Ishikawa (cell line): ENCODE data around the gene BMPR1A.

Experiments used
- CEBPB ChIP-seq: IDR thresholded peaks from 2 replicates; pipeline ENCODE4 v1.6.1; 2012
- CREB1 ChIP-seq: IDR thresholded peaks from 2 replicates; pipeline ENCODE4 v1.6.1; 2012; ENCODE audit warnings: low read depth
- EGR1 ChIP-seq: IDR thresholded peaks from 2 replicates; pipeline ENCODE4 v1.6.1; 2012
- EP300 ChIP-seq: IDR thresholded peaks from 2 replicates; pipeline ENCODE4 v1.6.1; 2012; ENCODE audit warnings: borderline replicate concordance
- FOXM1 ChIP-seq: IDR thresholded peaks from 2 replicates; pipeline ENCODE4 v1.6.1; 2012; ENCODE audit warnings: low read depth, borderline replicate concordance
- NFIC ChIP-seq: IDR thresholded peaks from 2 replicates; pipeline ENCODE4 v1.6.1; 2012
- RAD21 ChIP-seq: IDR thresholded peaks from 2 replicates; pipeline ENCODE4 v1.6.1; 2012; ENCODE audit warnings: low read depth
- TAF1 ChIP-seq: IDR thresholded peaks from 2 replicates; pipeline ENCODE4 v1.6.1; 2012; ENCODE audit warnings: low read depth, mild to moderate bottlenecking
- TCF12 ChIP-seq: IDR thresholded peaks from 2 replicates; pipeline ENCODE4 v1.6.1; 2012; ENCODE audit warnings: low read depth
- TEAD4 ChIP-seq: IDR thresholded peaks from 2 replicates; pipeline ENCODE4 v1.6.1; 2012
- YY1 ChIP-seq: IDR thresholded peaks from 2 replicates; pipeline ENCODE4 v1.6.1; 2012; ENCODE audit warnings: low read depth
- ZBTB7A ChIP-seq: IDR thresholded peaks from 2 replicates; pipeline ENCODE4 v1.6.1; 2012; ENCODE audit warnings: low read depth
- TF ChIP-seq, protein P1 (sequence below): IDR thresholded peaks from 2 replicates; pipeline ENCODE4 v1.6.1; 2012
- TF ChIP-seq, protein P2 (sequence below): IDR thresholded peaks from 2 replicates; pipeline ENCODE4 v1.6.1; 2012
- TF ChIP-seq, protein P3 (sequence below): IDR thresholded peaks from 2 replicates; pipeline ENCODE4 v1.6.1; 2012; ENCODE audit warnings: low read depth, mild to moderate bottlenecking

Gene BMPR1A

DNA sequence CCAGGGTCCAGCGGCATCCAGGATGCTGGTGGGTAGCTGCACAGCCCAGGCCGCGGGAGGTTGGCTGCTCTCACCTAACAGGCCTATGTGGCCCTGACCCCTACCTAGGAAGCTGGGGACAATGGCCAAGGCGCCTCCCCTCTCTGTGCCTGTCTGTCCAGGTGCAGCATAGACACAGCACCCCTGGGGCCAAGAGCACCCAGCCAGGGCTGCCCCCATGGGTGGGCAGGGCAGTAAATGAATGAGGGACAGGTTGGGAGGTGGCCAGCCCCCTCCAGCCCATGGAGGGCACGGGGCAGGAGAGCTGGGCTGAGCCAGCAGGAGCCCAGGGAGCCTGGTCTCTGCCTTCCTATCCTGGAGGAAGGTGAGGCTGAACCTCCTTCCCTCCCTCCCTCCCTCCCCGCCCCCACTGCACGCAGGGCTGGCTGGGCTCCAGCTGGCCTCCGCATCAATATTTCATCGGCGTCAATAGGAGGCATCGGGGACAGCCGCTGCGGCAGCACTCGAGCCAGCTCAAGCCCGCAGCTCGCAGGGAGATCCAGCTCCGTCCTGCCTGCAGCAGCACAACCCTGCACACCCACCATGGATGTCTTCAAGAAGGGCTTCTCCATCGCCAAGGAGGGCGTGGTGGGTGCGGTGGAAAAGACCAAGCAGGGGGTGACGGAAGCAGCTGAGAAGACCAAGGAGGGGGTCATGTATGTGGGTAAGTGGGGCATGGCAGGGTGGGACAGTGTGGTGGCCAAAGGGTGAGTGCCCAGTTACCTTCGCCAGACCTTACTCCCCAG, 201.9 kb downstream of the BMPR1A start, which contains the start of gene SNCG:
SNCG (plus strand) TSS at position 484 of the 785 bp plus-strand sequence; CDS start at position 583, 99 bp downstream.
- TF ChIP-seq RAD21 (no peak), TCF12 (no peak), ZBTB7A (no peak)

DNA sequence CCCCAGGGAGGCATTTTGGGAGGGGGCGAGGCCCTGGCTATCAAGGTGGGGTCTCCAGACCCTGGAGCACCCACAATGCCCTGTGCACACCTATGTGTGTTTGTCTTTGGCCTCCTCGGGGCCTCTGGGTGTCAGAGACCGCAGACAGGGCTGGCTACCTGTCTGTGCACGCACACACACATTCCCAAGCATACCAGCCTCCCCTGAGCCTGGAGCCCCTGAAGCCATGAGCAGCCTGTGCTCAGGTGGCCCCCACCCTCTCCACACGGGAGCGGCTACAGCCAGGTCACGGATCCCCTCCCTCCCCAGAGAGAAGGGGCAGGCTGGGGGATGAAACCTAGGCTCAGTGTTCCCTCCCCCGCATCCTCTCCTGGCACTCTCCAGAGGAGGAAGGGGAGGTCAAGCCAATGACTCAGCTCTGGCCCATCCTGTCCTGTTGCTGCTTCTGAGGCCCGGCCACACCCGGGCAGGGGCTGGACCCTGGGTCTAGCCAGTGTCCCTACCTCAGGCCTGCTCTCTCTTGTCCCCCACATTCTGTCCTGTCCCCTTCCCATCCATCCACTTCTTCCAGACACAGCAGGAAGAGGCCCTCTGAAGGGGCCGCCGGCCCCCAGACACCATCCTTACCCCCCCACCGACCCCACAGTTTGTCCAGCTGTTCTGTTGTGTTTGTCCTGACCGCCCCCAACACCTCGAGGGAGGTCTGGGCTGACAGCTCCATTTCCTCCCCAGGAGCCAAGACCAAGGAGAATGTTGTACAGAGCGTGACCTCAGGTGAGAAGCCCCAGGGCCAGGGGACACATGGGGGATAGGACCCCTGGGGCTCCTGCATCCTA, 202.7 kb downstream of the BMPR1A start:
- TF ChIP-seq TEAD4 (no peak), ZBTB7A (peak; percentile 58)

DNA sequence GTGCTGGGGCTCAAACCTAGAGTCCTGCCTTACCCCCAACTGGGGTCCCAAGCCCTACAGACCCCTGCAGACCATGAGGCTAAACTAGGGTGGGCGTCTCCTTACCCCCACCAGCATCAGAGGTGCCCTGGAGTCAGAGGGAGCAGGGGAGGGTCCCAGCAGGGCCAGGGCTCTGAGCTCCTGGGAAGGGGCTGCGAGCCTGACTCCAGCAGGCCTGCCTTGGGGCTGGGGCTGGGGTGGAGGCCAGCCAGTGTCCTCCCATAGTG, 203.3 kb downstream of the BMPR1A start:
- TF ChIP-seq FOXM1: no peak
- TF ChIP-seq CREB1: no peak
- no peak for TF ChIP-seq TEAD4
- TF ChIP-seq RAD21: no peak
- TF ChIP-seq EGR1: no peak
- TF ChIP-seq TCF12: no peak
- TF ChIP-seq TAF1: no peak
- TF ChIP-seq, protein P1, sequence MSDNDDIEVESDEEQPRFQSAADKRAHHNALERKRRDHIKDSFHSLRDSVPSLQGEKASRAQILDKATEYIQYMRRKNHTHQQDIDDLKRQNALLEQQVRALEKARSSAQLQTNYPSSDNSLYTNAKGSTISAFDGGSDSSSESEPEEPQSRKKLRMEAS: no peak
- no peak for TF ChIP-seq CEBPB
- no peak for TF ChIP-seq ZBTB7A
- TF ChIP-seq, protein P2, sequence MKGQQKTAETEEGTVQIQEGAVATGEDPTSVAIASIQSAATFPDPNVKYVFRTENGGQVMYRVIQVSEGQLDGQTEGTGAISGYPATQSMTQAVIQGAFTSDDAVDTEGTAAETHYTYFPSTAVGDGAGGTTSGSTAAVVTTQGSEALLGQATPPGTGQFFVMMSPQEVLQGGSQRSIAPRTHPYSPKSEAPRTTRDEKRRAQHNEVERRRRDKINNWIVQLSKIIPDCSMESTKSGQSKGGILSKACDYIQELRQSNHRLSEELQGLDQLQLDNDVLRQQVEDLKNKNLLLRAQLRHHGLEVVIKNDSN: no peak
- TF ChIP-seq, protein P3, sequence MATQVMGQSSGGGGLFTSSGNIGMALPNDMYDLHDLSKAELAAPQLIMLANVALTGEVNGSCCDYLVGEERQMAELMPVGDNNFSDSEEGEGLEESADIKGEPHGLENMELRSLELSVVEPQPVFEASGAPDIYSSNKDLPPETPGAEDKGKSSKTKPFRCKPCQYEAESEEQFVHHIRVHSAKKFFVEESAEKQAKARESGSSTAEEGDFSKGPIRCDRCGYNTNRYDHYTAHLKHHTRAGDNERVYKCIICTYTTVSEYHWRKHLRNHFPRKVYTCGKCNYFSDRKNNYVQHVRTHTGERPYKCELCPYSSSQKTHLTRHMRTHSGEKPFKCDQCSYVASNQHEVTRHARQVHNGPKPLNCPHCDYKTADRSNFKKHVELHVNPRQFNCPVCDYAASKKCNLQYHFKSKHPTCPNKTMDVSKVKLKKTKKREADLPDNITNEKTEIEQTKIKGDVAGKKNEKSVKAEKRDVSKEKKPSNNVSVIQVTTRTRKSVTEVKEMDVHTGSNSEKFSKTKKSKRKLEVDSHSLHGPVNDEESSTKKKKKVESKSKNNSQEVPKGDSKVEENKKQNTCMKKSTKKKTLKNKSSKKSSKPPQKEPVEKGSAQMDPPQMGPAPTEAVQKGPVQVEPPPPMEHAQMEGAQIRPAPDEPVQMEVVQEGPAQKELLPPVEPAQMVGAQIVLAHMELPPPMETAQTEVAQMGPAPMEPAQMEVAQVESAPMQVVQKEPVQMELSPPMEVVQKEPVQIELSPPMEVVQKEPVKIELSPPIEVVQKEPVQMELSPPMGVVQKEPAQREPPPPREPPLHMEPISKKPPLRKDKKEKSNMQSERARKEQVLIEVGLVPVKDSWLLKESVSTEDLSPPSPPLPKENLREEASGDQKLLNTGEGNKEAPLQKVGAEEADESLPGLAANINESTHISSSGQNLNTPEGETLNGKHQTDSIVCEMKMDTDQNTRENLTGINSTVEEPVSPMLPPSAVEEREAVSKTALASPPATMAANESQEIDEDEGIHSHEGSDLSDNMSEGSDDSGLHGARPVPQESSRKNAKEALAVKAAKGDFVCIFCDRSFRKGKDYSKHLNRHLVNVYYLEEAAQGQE: no peak
- no peak for TF ChIP-seq NFIC
- no peak for TF ChIP-seq YY1
- no peak for TF ChIP-seq EP300

DNA sequence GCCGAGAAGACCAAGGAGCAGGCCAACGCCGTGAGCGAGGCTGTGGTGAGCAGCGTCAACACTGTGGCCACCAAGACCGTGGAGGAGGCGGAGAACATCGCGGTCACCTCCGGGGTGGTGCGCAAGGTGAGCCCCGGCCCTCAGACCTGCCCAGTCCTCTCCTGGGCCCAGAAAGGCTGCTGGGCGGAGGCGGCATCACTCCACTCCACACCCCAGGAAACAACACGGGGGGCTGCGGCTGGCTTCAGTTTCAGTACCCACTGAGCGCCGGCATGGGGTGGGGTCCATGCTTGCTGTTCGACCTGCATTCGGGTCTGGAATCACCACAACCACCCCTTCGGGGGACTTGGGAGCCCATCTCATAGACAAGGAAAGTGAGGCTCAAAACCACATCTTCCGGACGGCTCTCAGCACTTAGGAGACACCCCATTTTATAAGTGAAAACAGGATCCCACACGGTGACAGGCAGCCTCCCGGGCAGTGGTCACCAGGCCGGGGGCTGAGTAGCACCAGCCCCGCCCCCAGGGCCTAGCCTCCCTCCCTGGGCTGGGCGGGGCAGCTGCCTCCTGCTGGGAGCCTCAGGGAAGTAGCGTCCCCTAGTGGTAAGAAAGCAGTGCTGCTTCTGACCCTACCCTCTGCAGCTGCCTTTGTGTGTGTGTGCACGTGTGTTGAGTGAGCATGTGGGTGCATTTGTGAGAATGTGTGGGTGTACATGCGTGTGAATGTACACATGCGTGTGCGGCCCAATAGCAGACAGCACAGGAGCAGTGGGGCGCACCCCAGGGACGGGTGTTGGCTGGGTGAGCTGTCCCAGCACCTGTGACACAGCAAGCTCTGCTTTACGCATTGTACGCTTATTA, 203.8 kb downstream of the BMPR1A start:
- TF ChIP-seq CEBPB (no peak), YY1 (no peak), FOXM1 (no peak), RAD21 (peak; percentile 86), TEAD4 (no peak), TAF1 (no peak), CREB1 (no peak), TCF12 (no peak), EP300 (no peak), ZBTB7A (peak; percentile 44; the same call in 1 of the 2 replicates)
- TF ChIP-seq, protein P3: no peak
- TF ChIP-seq, protein P1: peak; percentile 67; the same call in 1 of the 2 replicates
- TF ChIP-seq, protein P2: 0 out of 2 replicates have a peak, but pooled peaks have one; percentile 19

DNA sequence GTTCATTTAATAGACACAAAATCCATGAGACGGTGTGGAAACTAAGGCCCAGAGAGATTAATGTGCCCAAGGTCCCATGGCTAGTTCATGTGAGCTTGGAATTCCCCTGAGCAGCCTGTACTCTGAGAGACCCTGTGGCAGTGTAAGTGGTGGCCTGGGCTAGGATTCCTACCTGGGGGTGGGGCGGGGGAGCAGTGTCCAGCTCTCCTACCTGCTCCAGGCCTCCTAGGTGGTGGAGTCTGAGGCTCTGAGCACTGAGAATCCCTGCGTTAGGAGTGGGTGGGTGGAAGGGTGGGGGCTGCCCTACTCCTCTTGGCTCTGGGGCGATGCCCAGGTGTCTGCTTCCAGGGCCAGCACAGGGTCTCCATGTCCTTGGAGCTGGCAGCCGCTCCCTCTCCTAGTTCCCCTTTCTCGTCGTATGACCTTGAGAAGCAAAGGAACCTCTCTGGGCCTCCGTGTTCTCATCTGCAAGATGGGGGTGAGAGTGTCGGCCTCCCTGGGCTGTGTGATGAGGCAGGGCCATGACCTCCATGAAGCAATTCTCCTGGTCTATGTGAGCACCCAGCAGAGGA, 204.5 kb downstream of the BMPR1A start:
- TF ChIP-seq TEAD4: no peak
